ENCODE measurements around the gene FOXL3.
A peak's percentile ranks its signal among the peaks of the same experiment; 100 is the strongest.

Gene FOXL3

DNA sequence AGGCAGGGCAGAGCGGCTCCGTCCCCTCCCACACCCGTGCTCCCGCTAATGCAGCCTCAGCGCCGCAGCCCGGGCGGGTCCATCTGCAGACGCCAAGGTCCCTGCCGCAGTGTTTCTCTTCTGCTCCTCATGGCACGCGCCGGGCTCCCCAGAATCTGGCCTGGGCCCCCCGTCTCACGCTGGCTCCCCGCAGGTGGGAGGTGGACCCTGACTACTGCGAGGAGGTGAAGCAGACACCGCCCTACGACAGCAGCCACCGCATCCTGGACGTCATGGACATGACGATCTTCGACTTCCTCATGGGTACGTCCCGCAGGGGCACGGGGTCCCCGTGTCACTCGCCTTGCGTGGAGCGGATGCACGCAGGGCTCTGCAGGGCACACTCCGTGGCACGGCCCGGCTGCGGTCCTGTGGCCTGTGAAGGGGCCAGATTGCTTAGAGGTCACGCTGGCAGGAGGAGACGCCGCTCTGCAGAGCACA, 33.5 kb upstream of the FOXL3 start:
- Histone ChIP-seq H3K27me3 (no peaks in the 10 kb centered on the region), H3K9me3 (no peaks in the 10 kb centered on the region), H3K36me3 (peaks cover 75 to 96% (median 84%) of the 10 kb centered on the region in 3 donors), H3K4me1 (no peaks in the 10 kb centered on the region), H3K27ac (no peak overlapping the region), H3K4me3 (no peak overlapping the region)
- intact Hi-C loops (cut with DNase I; ENCODE audit: low total_unique reads): no loop called here
- DNase-seq: peak in 1 of 2 donors; percentile 55
- TF ChIP-seq, protein P1, sequence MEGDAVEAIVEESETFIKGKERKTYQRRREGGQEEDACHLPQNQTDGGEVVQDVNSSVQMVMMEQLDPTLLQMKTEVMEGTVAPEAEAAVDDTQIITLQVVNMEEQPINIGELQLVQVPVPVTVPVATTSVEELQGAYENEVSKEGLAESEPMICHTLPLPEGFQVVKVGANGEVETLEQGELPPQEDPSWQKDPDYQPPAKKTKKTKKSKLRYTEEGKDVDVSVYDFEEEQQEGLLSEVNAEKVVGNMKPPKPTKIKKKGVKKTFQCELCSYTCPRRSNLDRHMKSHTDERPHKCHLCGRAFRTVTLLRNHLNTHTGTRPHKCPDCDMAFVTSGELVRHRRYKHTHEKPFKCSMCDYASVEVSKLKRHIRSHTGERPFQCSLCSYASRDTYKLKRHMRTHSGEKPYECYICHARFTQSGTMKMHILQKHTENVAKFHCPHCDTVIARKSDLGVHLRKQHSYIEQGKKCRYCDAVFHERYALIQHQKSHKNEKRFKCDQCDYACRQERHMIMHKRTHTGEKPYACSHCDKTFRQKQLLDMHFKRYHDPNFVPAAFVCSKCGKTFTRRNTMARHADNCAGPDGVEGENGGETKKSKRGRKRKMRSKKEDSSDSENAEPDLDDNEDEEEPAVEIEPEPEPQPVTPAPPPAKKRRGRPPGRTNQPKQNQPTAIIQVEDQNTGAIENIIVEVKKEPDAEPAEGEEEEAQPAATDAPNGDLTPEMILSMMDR (IDR thresholded peaks at IDR 0.05): no peak

DNA sequence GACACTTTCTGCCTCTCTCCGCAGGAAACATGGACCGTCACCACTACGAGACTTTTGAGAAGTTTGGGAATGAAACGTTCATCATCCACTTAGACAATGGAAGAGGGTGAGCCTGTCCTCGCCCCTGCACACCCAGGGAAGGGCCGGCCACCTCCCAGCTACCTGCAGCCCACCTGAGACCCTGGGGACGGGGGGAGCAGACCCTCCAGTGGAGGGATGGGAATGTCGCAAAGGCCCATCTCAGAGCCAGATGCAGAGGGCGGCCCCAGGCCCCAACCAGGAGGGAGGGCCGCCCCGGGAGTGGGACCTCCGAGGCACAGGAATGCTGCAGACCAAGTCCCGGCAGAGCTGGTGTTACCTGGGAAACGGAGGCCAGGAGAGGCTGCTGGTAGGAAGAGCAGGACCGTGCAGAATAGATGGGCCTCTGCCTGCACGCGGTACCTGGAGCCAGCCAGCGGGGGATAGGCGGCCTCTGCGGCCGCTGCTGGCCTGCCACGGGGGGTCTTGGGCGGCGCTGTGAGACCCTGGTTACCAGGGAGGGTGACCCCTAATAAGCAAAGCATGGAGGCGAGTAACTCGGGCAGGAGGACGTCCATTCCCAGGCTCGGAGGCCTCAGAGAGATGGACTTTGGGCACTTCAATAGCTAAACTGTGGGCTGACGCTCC, 32.9 kb upstream of the FOXL3 start:
- TF ChIP-seq, protein P1 (IDR thresholded peaks at IDR 0.05): no peak
- H3K36me3 ChIP-seq: peaks cover 76 to 96% (median 83%) of the 10 kb centered on the region in 3 donors
- H3K27me3 ChIP-seq: no peaks in the 10 kb centered on the region
- DNase-seq: peak in 1 of 2 donors; percentile 62
- intact Hi-C loops (cut with DNase I; ENCODE audit: low total_unique reads): no loop called here
- peaks cover 0 to 2% (median 0%) of the 10 kb centered on the region in 3 donors for H3K9me3 ChIP-seq
- H3K27ac ChIP-seq: no peak overlapping the region
- H3K4me1 ChIP-seq: no peaks in the 10 kb centered on the region
- no peak overlapping the region for H3K4me3 ChIP-seq

DNA sequence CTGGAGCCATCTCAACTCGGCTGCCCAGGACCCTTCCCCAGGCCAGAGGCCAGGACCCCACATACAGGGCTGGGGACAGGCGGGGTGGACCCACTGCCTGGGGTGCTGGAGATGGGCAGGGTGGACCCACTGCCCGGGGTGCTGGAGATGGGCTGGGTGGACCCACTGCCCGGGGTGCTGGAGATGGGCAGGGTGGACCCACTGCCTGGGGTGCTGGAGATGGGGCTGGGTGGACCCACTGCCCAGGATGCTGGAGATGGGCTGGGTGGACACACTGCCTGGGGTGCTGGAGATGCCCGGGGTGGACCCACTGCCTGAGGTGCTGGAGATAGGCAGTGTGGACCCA, 32.4 kb upstream of the FOXL3 start:
- Histone ChIP-seq H3K4me3 (no peak overlapping the region), H3K9me3 (peaks cover 0 to 4% (median 0%) of the 10 kb centered on the region in 3 donors), H3K27me3 (no peaks in the 10 kb centered on the region), H3K4me1 (no peaks in the 10 kb centered on the region), H3K27ac (no peak overlapping the region), H3K36me3 (peaks cover 71 to 92% (median 78%) of the 10 kb centered on the region in 3 donors)
- intact Hi-C loops (cut with DNase I; ENCODE audit: low total_unique reads): no loop called here
- TF ChIP-seq, protein P1 (IDR thresholded peaks at IDR 0.05): no peak
- no peak for DNase-seq

DNA sequence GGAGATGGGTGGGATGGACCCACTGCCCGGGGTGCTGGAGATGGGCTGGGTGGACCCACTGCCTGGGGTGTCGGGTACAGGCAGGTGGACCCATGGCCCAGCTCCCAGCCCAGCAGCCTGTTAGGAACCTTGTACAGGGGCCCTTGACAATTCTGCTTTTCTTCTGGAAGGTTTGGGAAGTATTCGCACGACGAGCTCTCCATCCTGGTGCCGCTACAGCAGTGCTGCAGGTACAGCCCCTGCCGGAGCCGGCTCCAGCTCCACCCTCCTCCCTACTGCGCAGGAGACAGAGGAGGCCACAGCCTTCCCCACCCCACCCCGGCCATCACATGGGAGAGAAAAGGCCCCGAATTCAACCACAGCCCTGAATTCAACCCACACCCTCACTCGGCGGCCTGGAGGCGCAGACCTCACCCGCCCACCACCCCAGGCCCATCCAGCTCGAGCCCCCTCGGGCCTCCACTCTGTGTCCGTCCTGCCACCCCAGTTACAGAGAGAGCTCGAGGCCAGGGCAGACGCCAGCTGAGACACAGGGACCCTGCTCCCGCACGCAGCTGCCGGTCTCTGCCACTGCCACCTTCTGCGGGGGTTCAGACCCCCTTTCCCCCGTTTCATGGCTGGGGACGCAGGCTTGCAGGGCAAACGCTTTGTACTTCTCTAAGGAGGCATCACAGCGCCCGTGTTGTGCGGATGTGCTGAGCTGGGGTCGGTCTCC, 31.3 kb upstream of the FOXL3 start:
- no peak for DNase-seq
- intact Hi-C loops (cut with DNase I; ENCODE audit: low total_unique reads): no loop called here

DNA sequence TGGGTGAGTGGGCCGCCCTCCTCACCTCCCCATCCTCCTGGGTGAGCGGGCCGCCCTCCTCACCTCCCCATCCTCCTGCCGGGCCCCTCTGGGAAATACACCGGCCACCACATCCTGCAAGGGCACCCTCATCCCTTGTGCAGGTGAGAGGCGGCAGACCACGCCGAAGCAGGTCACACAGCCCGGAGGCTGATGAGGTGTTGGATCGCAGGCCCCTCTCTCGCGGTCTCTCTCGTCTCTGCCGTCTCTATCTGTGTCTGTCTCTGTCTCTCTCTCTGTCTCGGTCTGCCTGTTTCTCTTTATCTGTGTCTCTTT, 30.8 kb upstream of the FOXL3 start:
- peaks cover 0 to 4% (median 0%) of the 10 kb centered on the region in 3 donors for H3K9me3 ChIP-seq
- no peak overlapping the region for H3K27ac ChIP-seq
- intact Hi-C loops (cut with DNase I; ENCODE audit: low total_unique reads): no loop called here
- H3K4me1 ChIP-seq: no peaks in the 10 kb centered on the region
- peak in 1 of 2 donors; percentile 64 for DNase-seq
- no peak overlapping the region for H3K4me3 ChIP-seq
- no peaks in the 10 kb centered on the region for H3K27me3 ChIP-seq
- H3K36me3 ChIP-seq: peaks cover 60 to 77% (median 66%) of the 10 kb centered on the region in 3 donors
- TF ChIP-seq, protein P1 (IDR thresholded peaks at IDR 0.05): no peak

More for the DNA sequence above, 31.3 kb upstream of the FOXL3 start:
- Histone ChIP-seq H3K27ac (no peak overlapping the region), H3K36me3 (peaks cover 61 to 82% (median 71%) of the 10 kb centered on the region in 3 donors), H3K27me3 (no peaks in the 10 kb centered on the region), H3K4me3 (no peak overlapping the region), H3K4me1 (no peaks in the 10 kb centered on the region), H3K9me3 (peaks cover 0 to 4% (median 0%) of the 10 kb centered on the region in 3 donors)
- TF ChIP-seq, protein P1 (IDR thresholded peaks at IDR 0.05): no peak

All from tibial artery (tissue), 4 donors.